ENCODE data around the gene TMC1. TPM values are rescaled to one million over a fixed set of nuclear protein-coding genes. Genes with fewer than 3 reads are reported as not detected.

Gene TMC1
- polyA plus RNA-seq, 3 donors = 0.16 to 0.55 (median 0.40) TPM

GRCh38 chr9:72826996-72827949, 305.9 kb downstream of the TMC1 start:
- Histone ChIP-seq H3K9me3 (replicated peaks in 1 of 2; ENCODE audit: control insufficient read depth in 1 of 2, insufficient read depth in 1 of 2, low read length in 2 of 2) (no peaks in the 10 kb centered on the region), H3K36me3 (replicated peaks in 1 of 2; ENCODE audit: control insufficient read depth in 1 of 2, insufficient read depth in 2 of 2, low read length in 2 of 2) (no peaks in the 10 kb centered on the region), H3K9ac (ENCODE audit: insufficient read depth, low read length, poor library complexity, severe bottlenecking) (no peak overlapping the region), H3K27me3 (ENCODE audit: control insufficient read depth in 2 of 2, insufficient read depth in 2 of 2, low read length in 2 of 2) (peaks cover 0 to 2% of the 10 kb centered on the region in 2 donors), H3K27ac (ENCODE audit: low read depth in 1 of 2, low read length in 2 of 2) (no peak overlapping the region), H4K20me1 (ENCODE audit: insufficient read depth, low read length) (no peaks in the 10 kb centered on the region), H2AFZ (ENCODE audit: insufficient read depth, low read depth, low read length, poor library complexity, severe bottlenecking) (peak overlapping the region; percentile 8), H3K79me2 (ENCODE audit: insufficient read depth, low read length) (no peaks in the 10 kb centered on the region), H3K4me3 (replicated peaks in 1 of 3; ENCODE audit: low read depth in 2 of 3, low read length in 3 of 3) (no peak overlapping the region), H3K4me1 (ENCODE audit: control insufficient read depth in 1 of 2, insufficient read depth in 2 of 2, low read length in 2 of 2) (no peaks in the 10 kb centered on the region), H3K4me2 (replicated peaks; ENCODE audit: extremely low read depth, low read length, poor library complexity, severe bottlenecking) (no peak overlapping the region)
- intact Hi-C loops (cut with micrococcal nuclease) = loop anchor here (5.0 to 10.0 kb wide), 2 partner anchors 550 to 792 kb away; no protein-coding TSS in a partner anchor
- WGBS (ENCODE audit: insufficient coverage) = 40% methylated on average over 1 of the region's 7 CpGs
- DNase-seq = no peak
- Mint-ChIP-seq H3K36me3 (no peaks in the 10 kb centered on the region), H3K27ac (no peak overlapping the region), H3K4me3 (no peak overlapping the region), H3K9me3 (no peaks in the 10 kb centered on the region), H3K4me1 (peaks cover 6% of the 10 kb centered on the region), H3K27me3 (ENCODE audit: low read depth in 3 of 3) (peaks cover under 1 to 4% (median under 1%) of the 10 kb centered on the region in 3 donors)
- no peak for TF ChIP-seq CTCF (IDR thresholded peaks at IDR 0.05)

GRCh38 chr9:72827950-72828731, 306.7 kb downstream of the TMC1 start:
- Histone ChIP-seq H3K4me1 (ENCODE audit: control insufficient read depth in 1 of 2, insufficient read depth in 2 of 2, low read length in 2 of 2) (no peaks in the 10 kb centered on the region), H3K79me2 (ENCODE audit: insufficient read depth, low read length) (no peaks in the 10 kb centered on the region), H3K9ac (ENCODE audit: insufficient read depth, low read length, poor library complexity, severe bottlenecking) (no peak overlapping the region), H3K27ac (ENCODE audit: low read depth in 1 of 2, low read length in 2 of 2) (no peak overlapping the region), H3K36me3 (replicated peaks in 1 of 2; ENCODE audit: control insufficient read depth in 1 of 2, insufficient read depth in 2 of 2, low read length in 2 of 2) (no peaks in the 10 kb centered on the region), H2AFZ (ENCODE audit: insufficient read depth, low read depth, low read length, poor library complexity, severe bottlenecking) (peak overlapping the region; percentile 8), H3K27me3 (ENCODE audit: control insufficient read depth in 2 of 2, insufficient read depth in 2 of 2, low read length in 2 of 2) (peaks cover 0 to 1% of the 10 kb centered on the region in 2 donors), H3K4me3 (replicated peaks in 1 of 3; ENCODE audit: low read depth in 2 of 3, low read length in 3 of 3) (no peak overlapping the region), H3K9me3 (replicated peaks in 1 of 2; ENCODE audit: control insufficient read depth in 1 of 2, insufficient read depth in 1 of 2, low read length in 2 of 2) (no peaks in the 10 kb centered on the region), H4K20me1 (ENCODE audit: insufficient read depth, low read length) (no peaks in the 10 kb centered on the region), H3K4me2 (replicated peaks; ENCODE audit: extremely low read depth, low read length, poor library complexity, severe bottlenecking) (no peak overlapping the region)
- H3K27me3 Mint-ChIP-seq (ENCODE audit: low read depth in 3 of 3) = peaks cover 1 to 2% (median 2%) of the 10 kb centered on the region in 3 donors
- no peak overlapping the region for H3K4me3 Mint-ChIP-seq
- H3K27ac Mint-ChIP-seq = no peak overlapping the region
- intact Hi-C loops (cut with micrococcal nuclease) = loop anchor here (5.0 to 10.0 kb wide), 2 partner anchors 551 to 793 kb away; no protein-coding TSS in a partner anchor
- TF ChIP-seq CTCF (IDR thresholded peaks at IDR 0.05) = no peak
- WGBS (ENCODE audit: insufficient coverage) = no CpG with 5 or more reads among the region's 2 CpGs
- H3K9me3 Mint-ChIP-seq = no peaks in the 10 kb centered on the region
- no peaks in the 10 kb centered on the region for H3K36me3 Mint-ChIP-seq
- DNase-seq = no peak
- peaks cover 5% of the 10 kb centered on the region for H3K4me1 Mint-ChIP-seq
